Parathyroid adenoma (tissue), 2 donors: ENCODE results near the gene TMEM154.

Experiments
- H2AFZ ChIP-seq: fragments of 300-600 bp; sonication (generic); one replicate; pipeline ENCODE4 v1.7.0; 2017; ENCODE audit warnings: antibody characterized with exemption, mild to moderate bottlenecking
- H3K27ac ChIP-seq: fragments of 300-600 bp; sonication (generic); one replicate; pipeline ENCODE4 v1.7.0; 2017
- H3K27me3 ChIP-seq: fragments of 300-600 bp; sonication (generic); one replicate; pipeline ENCODE4 v1.7.0; 2017; ENCODE audit warnings: low read length; ENCODE audit not compliant: control insufficient read depth, insufficient read depth
- H3K36me3 ChIP-seq: fragments of 300-600 bp; sonication (generic); one replicate; pipeline ENCODE4 v1.7.0; 2017; ENCODE audit warnings: low read length; ENCODE audit not compliant: control insufficient read depth, insufficient read depth
- H3K4me1 ChIP-seq: fragments of 300-600 bp; sonication (generic); one replicate; pipeline ENCODE4 v1.7.0; 2017; ENCODE audit warnings: control low read depth
- H3K4me2 ChIP-seq: fragments of 300-600 bp; sonication (generic); one replicate; pipeline ENCODE4 v1.7.0; 2017; ENCODE audit warnings: low read length
- H3K4me3 ChIP-seq: fragments of 300-600 bp; sonication (generic); one replicate; pipeline ENCODE4 v1.7.0; 2017; ENCODE audit warnings: low read depth, low read length
- H3K79me2 ChIP-seq: fragments of 300-600 bp; sonication (generic); one replicate; pipeline ENCODE4 v1.7.0; 2017; ENCODE audit warnings: control low read depth
- H3K9ac ChIP-seq: fragments of 300-600 bp; sonication (generic); one replicate; pipeline ENCODE4 v1.7.0; 2017; ENCODE audit warnings: mild to moderate bottlenecking
- H3K9me3 ChIP-seq: fragments of 300-600 bp; sonication (generic); one replicate; pipeline ENCODE4 v1.7.0; 2017; ENCODE audit warnings: low read length; ENCODE audit not compliant: control insufficient read depth
- CTCF ChIP-seq: fragments of 300-600 bp; sonication (generic); IDR thresholded peaks from one replicate; pipeline ENCODE4 v1.7.0; 2017; ENCODE audit warnings: antibody characterized with exemption, mild to moderate bottlenecking
- donor health status: primary hyperparathyroidism.

Gene TMEM154

GRCh38 chr4:152630324-152630723, 49.5 kb downstream of the TMEM154 start:
- Histone ChIP-seq H3K27ac (no peak overlapping the region), H3K4me1 (no peaks in the 10 kb centered on the region), H3K4me2 (no peak overlapping the region), H3K27me3 (no peaks in the 10 kb centered on the region), H2AFZ (no peak overlapping the region), H3K9me3 (no peaks in the 10 kb centered on the region), H3K9ac (no peak overlapping the region), H3K4me3 (no peak overlapping the region), H3K79me2 (no peaks in the 10 kb centered on the region), H3K36me3 (no peaks in the 10 kb centered on the region)
- TF ChIP-seq CTCF = no peak

GRCh38 chr4:152629908-152630307, 49.9 kb downstream of the TMEM154 start:
- no peak overlapping the region for H3K27ac ChIP-seq
- H3K36me3 ChIP-seq = no peaks in the 10 kb centered on the region
- no peak overlapping the region for H2AFZ ChIP-seq
- no peaks in the 10 kb centered on the region for H3K79me2 ChIP-seq
- H3K4me1 ChIP-seq = no peaks in the 10 kb centered on the region
- no peak for TF ChIP-seq CTCF
- no peak overlapping the region for H3K4me2 ChIP-seq
- H3K9ac ChIP-seq = no peak overlapping the region
- no peak overlapping the region for H3K4me3 ChIP-seq
- no peaks in the 10 kb centered on the region for H3K27me3 ChIP-seq
- H3K9me3 ChIP-seq = no peaks in the 10 kb centered on the region

DNA sequence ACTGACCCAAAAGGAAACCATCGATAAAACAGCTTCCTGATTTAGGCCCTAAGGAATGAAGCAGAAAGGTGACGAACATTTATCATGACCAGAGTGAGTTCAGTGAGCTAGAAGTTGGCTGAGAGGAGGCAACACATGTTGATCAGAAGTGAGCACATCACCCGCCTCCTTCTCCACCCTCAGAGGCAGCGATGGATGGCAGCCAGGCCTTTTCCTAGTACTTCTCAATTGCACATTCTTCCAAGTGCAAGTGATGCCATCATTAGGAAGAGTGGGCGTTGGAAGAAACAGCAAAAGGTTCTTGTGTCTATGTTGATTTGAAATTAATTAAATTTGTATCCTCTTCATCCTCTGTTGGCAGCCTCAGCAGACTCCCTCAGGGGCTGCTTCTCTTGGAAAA, 51.7 kb downstream of the TMEM154 start:
- H3K27ac ChIP-seq = no peak overlapping the region

DNA sequence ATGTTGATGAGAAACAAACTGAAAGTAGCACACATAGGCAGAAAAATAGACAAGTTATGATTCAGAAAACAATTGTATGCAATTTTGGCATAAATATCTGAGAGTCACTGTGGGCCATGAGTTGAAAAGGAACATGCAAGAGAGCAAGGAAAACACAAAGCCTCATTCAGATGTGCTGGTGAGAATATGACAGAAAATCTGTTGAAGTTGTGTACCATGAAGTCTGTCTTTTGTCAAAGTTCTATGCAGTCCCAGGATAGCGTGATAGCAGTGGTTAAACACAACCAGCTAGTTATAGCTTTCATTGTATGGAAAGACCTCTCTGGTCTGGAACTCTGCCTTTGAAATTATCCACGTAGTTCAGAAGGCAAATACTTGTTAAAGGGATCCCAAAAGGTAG, 53.0 kb downstream of the TMEM154 start:
- no peak overlapping the region for H3K4me3 ChIP-seq
- no peak for TF ChIP-seq CTCF
- no peak overlapping the region for H3K27ac ChIP-seq
- H2AFZ ChIP-seq = no peak overlapping the region
- no peaks in the 10 kb centered on the region for H3K9me3 ChIP-seq
- no peaks in the 10 kb centered on the region for H3K27me3 ChIP-seq
- H3K79me2 ChIP-seq = no peaks in the 10 kb centered on the region
- H3K4me1 ChIP-seq = no peaks in the 10 kb centered on the region
- H3K36me3 ChIP-seq = no peaks in the 10 kb centered on the region
- H3K9ac ChIP-seq = no peak overlapping the region
- no peak overlapping the region for H3K4me2 ChIP-seq

More for the DNA sequence above, 51.7 kb downstream of the TMEM154 start:
- no peaks in the 10 kb centered on the region for H3K79me2 ChIP-seq
- H2AFZ ChIP-seq = no peak overlapping the region
- no peaks in the 10 kb centered on the region for H3K4me1 ChIP-seq
- TF ChIP-seq CTCF = no peak
- H3K36me3 ChIP-seq = no peaks in the 10 kb centered on the region
- H3K27me3 ChIP-seq = no peaks in the 10 kb centered on the region
- H3K4me3 ChIP-seq = no peak overlapping the region
- no peak overlapping the region for H3K9ac ChIP-seq
- H3K9me3 ChIP-seq = no peaks in the 10 kb centered on the region
- no peak overlapping the region for H3K4me2 ChIP-seq

DNA sequence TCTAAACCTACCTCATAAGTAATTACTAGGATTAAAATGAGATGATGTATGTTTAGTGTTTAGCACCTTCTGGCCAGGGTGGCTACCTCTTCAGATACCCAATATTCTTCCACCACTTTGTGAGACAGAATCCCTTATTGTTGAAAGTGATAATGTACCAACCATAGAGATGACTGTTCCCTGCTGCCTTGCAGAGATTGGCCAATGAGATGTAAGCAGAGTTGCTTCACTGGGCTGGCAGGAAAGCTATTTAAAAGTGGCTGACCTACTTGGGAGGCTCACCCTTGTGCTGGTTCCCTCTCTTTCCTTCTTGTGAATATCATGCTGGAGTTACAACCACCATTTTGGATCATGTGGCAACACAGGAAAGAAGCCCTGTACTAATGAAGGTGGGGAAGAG, 58.9 kb downstream of the TMEM154 start:
- Histone ChIP-seq H3K9me3 (no peaks in the 10 kb centered on the region), H3K4me3 (no peak overlapping the region), H3K79me2 (no peaks in the 10 kb centered on the region), H3K9ac (no peak overlapping the region), H3K36me3 (no peaks in the 10 kb centered on the region), H3K4me1 (no peaks in the 10 kb centered on the region), H2AFZ (no peak overlapping the region), H3K27ac (no peak overlapping the region), H3K27me3 (no peaks in the 10 kb centered on the region), H3K4me2 (no peak overlapping the region)
- TF ChIP-seq CTCF = no peak
